Adipocyte (in vitro differentiated cells): ENCODE measurements around the gene SH3BP5L.

Experiments used
- DNase-seq: peaks from one replicate; pipeline ENCODE4 v3.0.0-alpha.2; 2015; ENCODE audit warnings: low read depth
- H3K27me3 ChIP-seq: replicated peaks from 2 replicates; pipeline ENCODE4 v1.7.0; 2013; ENCODE audit warnings: mild to moderate bottlenecking, low read length, moderate library complexity; ENCODE audit not compliant: control insufficient read depth, insufficient read depth
- H3K36me3 ChIP-seq: 2 replicates; pipeline ENCODE4 v1.7.0; 2013; ENCODE audit warnings: low read length, mild to moderate bottlenecking, moderate library complexity; ENCODE audit not compliant: control insufficient read depth, insufficient read depth, severe bottlenecking
- H3K4me1 ChIP-seq: 2 replicates; pipeline ENCODE4 v1.7.0; 2013; ENCODE audit warnings: mild to moderate bottlenecking, low read length, moderate library complexity; ENCODE audit not compliant: control insufficient read depth, insufficient read depth
- H3K4me3 ChIP-seq: 2 replicates; pipeline ENCODE4 v1.7.0; 2013; ENCODE audit warnings: mild to moderate bottlenecking, low read length, moderate library complexity
- H3K9ac ChIP-seq: 2 replicates; pipeline ENCODE4 v1.7.0; 2013; ENCODE audit warnings: mild to moderate bottlenecking, low read length, moderate library complexity
- H3K9me3 ChIP-seq: 2 replicates; pipeline ENCODE4 v1.7.0; 2013; ENCODE audit warnings: mild to moderate bottlenecking, low read length, moderate library complexity; ENCODE audit not compliant: control insufficient read depth

Gene SH3BP5L

GRCh38 chr1:248787430-248787829 is 38.3 kb downstream of the SH3BP5L start:
- DNase-seq = no peak
- H3K4me1 ChIP-seq = no peaks in the 10 kb centered on the region
- H3K27me3 ChIP-seq = no peaks in the 10 kb centered on the region

GRCh38 chr1:248786156-248786555 is 39.6 kb downstream of the SH3BP5L start:
- H3K4me1 ChIP-seq = no peaks in the 10 kb centered on the region
- H3K9ac ChIP-seq = no peak overlapping the region
- H3K9me3 ChIP-seq = no peaks in the 10 kb centered on the region
- no peaks in the 10 kb centered on the region for H3K36me3 ChIP-seq
- no peaks in the 10 kb centered on the region for H3K27me3 ChIP-seq
- DNase-seq = no peak
- no peak overlapping the region for H3K4me3 ChIP-seq

More at GRCh38 chr1:248787430-248787829, 38.3 kb downstream of the SH3BP5L start:
- Histone ChIP-seq H3K9me3 (no peaks in the 10 kb centered on the region), H3K36me3 (no peaks in the 10 kb centered on the region), H3K4me3 (no peak overlapping the region), H3K9ac (no peak overlapping the region)

GRCh38 chr1:248783367-248783766 is 42.3 kb downstream of the SH3BP5L start:
- H3K27me3 ChIP-seq = no peaks in the 10 kb centered on the region
- no peak overlapping the region for H3K4me3 ChIP-seq

GRCh38 chr1:248782416-248783141 is 43.1 kb downstream of the SH3BP5L start:
- no peaks in the 10 kb centered on the region for H3K9me3 ChIP-seq
- H3K4me3 ChIP-seq = no peak overlapping the region

More at GRCh38 chr1:248783367-248783766, 42.3 kb downstream of the SH3BP5L start:
- Histone ChIP-seq H3K9ac (no peak overlapping the region), H3K36me3 (no peaks in the 10 kb centered on the region), H3K9me3 (no peaks in the 10 kb centered on the region), H3K4me1 (no peaks in the 10 kb centered on the region)
- DNase-seq = no peak

GRCh38 chr1:248779350-248779749 is 46.4 kb downstream of the SH3BP5L start:
- no peak for DNase-seq
- Histone ChIP-seq H3K27me3 (no peaks in the 10 kb centered on the region), H3K4me1 (no peaks in the 10 kb centered on the region), H3K36me3 (no peaks in the 10 kb centered on the region), H3K9ac (no peak overlapping the region), H3K4me3 (no peak overlapping the region), H3K9me3 (no peaks in the 10 kb centered on the region)

More at GRCh38 chr1:248782416-248783141, 43.1 kb downstream of the SH3BP5L start:
- Histone ChIP-seq H3K36me3 (no peaks in the 10 kb centered on the region), H3K4me1 (no peaks in the 10 kb centered on the region), H3K27me3 (no peaks in the 10 kb centered on the region), H3K9ac (no peak overlapping the region)
- DNase-seq = no peak

- no peak overlapping the region for H3K9ac ChIP-seq
- no peaks in the 10 kb centered on the region for H3K4me1 ChIP-seq
- H3K36me3 ChIP-seq = no peaks in the 10 kb centered on the region
- no peak overlapping the region for H3K4me3 ChIP-seq
- no peaks in the 10 kb centered on the region for H3K27me3 ChIP-seq
- DNase-seq = no peak
- no peaks in the 10 kb centered on the region for H3K9me3 ChIP-seq
Measured at GRCh38 chr1:248778906-248779305, 46.8 kb downstream of the SH3BP5L start.

GRCh38 chr1:248776991-248777390 is 48.7 kb downstream of the SH3BP5L start:
- Histone ChIP-seq H3K27me3 (no peaks in the 10 kb centered on the region), H3K9me3 (no peaks in the 10 kb centered on the region), H3K4me1 (no peaks in the 10 kb centered on the region), H3K36me3 (no peaks in the 10 kb centered on the region), H3K9ac (no peak overlapping the region), H3K4me3 (no peak overlapping the region)
- DNase-seq = no peak

- H3K4me1 ChIP-seq = no peaks in the 10 kb centered on the region
- H3K9me3 ChIP-seq = no peaks in the 10 kb centered on the region
- no peak overlapping the region for H3K4me3 ChIP-seq
- H3K36me3 ChIP-seq = no peaks in the 10 kb centered on the region
- no peak for DNase-seq
- H3K27me3 ChIP-seq = no peaks in the 10 kb centered on the region
- no peak overlapping the region for H3K9ac ChIP-seq
Measured at GRCh38 chr1:248775441-248775840, 50.3 kb downstream of the SH3BP5L start.
